GM03348 (cell line): Measurements from ENCODE around the gene LIPM.
A peak's percentile ranks its signal among the peaks of the same experiment; 100 is the strongest.

Experiments
- DNase-seq: peaks from one replicate; pipeline ENCODE4 v3.0.0; 2012; ENCODE audit warnings: low spot score

Gene LIPM

GRCh38 chr10:88802523-88803285, at the start of gene LIPM:
Gene LIPM (plus strand): TSS chr10:88802730. CDS start chr10:88802897, 167 bp downstream.
- DNase-seq: peak; percentile 7

DNA sequence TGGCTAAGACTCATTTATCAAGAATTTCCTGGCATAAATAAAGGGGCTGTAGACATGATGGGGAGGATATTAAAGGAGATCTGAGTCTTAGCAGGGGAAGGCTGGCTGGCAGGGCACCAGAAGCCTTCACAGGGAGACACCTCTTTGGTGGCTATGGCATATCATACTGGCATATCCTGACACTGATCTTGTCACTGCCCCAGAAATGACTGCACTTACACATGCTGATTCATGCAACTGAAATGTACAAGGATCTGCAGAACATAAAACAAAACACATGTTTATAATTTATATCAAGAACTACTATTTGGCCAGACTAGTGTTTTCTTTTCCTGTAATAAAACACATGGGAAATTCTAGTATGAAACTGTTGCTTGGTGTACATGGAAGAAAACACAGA, 48.2 kb upstream of the LIPM start:
- peak; percentile 62 for DNase-seq

DNA sequence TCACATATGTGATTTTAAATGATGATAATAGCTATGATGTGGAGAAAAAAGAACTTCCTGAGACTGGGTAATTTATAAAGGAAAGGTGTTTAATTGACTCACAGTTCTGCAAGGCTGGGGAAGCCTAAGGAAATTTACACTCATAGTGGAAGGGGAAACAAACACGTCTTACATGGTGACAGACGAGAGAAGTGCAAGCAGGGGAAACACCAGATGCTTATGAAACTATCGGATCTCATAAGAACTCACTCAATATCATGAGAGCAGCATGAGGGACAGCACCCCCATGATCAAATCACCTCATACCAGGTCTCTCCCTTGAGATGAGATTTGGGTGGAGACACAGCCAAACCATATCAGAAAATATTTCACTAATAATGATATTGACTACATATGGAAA, 46.8 kb upstream of the LIPM start:
- DNase-seq: no peak

GRCh38 chr10:88756660-88757059, 45.9 kb upstream of the LIPM start:
- no peak for DNase-seq

DNA sequence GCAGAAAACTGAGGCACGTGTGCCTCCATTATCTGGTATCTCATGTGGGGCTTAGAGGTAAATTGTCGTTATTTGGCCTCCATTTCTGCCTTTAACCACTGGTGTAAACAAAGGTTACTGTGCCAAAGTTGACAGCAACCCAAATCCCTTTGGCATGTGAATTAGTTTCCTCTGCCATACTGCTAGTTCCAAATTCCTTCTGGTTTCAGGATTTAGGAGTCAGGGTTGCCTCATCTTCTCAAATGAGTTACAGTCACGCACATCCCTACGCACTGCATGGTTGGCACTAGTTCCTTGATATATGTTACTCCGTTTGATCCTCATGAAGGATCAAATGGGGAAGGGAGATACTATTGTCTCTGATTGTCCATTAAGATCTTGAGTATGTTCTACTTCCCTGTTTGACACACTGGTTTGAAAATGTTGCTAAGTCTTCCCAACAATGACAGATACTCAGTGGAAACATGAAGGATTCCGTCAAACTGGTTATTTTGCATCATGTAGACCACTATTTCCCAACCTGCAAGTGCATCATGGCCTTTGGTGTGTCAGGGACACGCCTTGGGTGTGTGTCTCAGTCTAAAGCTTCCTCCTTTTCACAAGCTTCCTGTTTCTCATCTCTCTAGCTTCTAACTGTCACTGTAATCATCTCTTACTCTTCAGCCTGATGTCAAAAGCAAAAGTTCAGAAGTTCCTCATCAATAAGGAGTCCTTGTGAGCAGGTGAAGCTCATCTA, 43.0 kb upstream of the LIPM start, which contains the start of gene LIPN:
LIPN (plus strand) TSS at position 655 of the 736 bp plus-strand sequence. CDS start 1,386 bp downstream, outside the sequence.
- no peak for DNase-seq

- DNase-seq: no peak
Observed at GRCh38 chr10:88762906-88763305, 39.6 kb upstream of the LIPM start.

DNA sequence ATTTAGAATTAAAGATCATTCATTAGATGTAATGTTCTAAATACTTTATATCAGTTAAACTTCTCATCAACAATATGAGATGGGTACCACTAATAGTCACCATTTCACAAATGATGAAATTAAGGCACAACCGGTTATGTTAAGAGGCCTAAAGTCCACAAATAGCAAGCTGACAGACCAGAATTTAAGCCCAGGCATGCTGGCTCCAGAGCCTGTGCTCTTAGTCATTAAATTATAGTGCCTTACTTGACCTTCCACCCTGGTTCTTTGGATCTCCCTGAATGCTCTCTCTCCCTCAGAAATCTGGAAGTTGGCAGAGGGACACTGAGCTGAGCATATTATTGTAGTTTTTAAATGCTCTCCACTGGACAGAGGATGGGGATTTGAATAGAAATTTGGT, 39.1 kb upstream of the LIPM start:
- DNase-seq: no peak

- DNase-seq: no peak
Observed at GRCh38 chr10:88764110-88764509, 38.4 kb upstream of the LIPM start.

DNA sequence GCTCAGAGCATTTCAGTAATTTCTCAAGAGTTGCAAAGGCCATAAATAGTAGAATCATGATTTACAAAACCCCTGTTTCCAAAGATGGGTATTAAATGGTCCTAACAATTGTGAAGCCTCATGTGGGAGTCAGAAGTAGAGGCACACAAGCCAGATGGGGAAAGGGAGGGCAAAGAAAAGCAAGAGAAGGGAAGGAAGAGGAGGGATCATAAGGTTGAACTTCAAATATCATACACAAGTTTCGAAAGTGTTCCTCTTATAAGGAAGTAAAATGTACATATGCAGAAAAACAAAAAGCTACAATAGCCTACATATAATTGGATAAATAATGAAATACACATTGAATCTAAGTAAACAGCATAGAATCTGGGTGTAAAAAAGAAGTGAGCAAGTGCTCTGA, 36.7 kb upstream of the LIPM start:
- DNase-seq: no peak

DNA sequence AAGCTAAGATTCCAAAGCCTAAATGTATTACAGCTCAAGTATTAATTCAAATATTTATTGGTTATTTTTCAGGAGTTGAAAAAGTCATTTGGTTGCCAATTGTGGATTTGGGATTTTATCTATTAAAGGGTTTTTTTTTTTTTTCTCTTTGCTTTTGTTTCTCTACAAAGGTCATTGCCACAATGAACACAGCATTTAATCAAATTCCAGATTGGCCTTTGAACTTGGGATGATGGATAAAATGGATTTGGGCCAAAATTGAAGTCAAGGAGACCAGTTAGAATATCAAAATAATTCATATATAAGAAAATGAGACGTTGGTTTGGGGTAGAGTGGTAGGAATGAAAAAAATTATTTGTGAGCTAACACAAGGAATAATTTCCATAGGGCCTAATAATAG, 33.1 kb upstream of the LIPM start:
- no peak for DNase-seq

- DNase-seq: no peak
Observed at GRCh38 chr10:88781206-88781605, 21.3 kb upstream of the LIPM start.

GRCh38 chr10:88782222-88782621, 20.3 kb upstream of the LIPM start:
- DNase-seq: no peak

DNA sequence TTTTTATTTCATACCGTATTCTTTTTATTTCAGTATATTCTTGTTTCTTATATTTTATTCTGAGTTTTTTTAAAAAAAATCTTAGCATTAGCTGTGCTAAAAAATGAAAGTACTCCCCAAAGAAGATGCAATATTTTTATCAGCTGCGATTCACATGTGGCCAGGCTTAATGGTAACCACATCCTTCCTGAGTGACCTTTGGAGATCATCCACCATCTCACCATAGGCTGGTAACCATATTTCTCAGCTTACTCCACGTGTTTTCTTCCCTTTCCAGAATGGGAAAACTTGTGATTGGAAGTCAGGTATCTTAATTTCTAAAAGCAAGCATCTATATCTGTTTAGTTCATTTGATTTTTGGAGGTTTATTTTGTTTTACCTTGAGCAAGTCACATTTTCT, 18.8 kb upstream of the LIPM start:
- DNase-seq: peak; percentile 19

GRCh38 chr10:88786032-88786770, 16.3 kb upstream of the LIPM start:
- DNase-seq: no peak

GRCh38 chr10:88787463-88787862, 15.1 kb upstream of the LIPM start:
- no peak for DNase-seq

DNA sequence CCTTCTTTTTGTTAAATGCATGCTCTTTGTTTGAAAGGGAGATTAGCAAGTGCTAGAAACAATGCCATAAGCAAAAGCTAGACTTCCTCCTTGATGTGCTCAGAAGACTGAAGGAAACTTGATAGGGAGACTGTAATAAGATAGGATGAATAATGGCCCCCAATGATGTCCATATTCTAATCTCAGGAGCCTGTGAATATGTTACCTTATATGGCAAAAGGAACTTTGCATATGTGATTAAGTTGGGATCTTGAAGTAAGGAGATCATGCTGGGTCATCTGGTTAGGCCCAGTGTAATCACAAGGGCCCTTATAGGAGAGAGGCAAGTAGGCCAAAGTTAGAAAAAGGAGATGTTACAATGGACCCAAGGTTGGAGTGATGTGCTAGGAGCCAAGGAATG, 13.6 kb upstream of the LIPM start:
- DNase-seq: no peak

GRCh38 chr10:88791924-88792323, 10.6 kb upstream of the LIPM start:
- peak; percentile 37 for DNase-seq

DNA sequence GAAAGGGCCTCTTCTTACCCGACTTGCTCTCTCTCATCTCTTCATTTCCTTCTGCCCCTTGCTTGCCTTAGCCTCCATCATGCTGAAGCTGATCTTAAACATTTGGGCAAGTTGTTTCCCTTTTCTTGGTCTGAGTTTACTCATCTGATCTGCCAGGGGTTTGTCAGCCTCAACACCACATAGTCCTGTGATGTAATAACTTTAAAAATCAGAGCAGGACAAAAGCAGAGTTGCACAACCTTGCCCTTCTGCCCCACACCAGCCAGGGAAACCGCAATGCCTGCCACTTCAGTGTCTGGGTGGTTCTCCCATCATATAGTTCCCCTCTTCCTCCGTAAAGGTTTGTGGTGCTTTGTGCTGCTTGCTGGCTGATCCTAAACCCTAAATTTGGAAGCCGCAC, 9.9 kb upstream of the LIPM start:
- peak; percentile 11 for DNase-seq

DNA sequence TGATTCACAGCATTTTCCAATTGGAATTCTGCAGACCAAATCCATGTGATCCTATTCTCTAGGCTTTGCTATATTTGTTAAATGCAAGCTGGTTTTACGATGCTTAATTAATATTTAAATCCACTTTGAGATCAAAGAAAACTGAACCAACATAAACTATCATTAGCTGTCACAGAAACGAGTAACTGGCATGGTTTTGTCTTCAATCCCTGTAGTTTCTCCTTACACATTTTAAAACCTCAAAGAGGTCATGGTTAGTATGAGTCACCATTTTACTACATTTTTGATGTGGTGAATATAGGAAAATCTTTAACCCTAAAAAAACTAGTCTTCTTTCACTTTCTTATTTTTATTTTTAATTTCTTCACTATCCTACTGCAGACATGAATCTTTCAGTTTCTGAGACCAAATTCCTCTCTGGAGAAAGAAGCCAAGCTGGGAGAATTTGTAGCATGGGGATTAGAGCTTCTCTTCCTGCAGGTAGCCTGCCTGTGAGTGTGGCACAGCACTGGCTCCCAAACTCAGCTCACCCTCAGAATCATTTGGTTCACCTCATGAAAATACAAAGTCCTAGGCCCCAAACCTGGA, 8.7 kb upstream of the LIPM start:
- peak; percentile 10 for DNase-seq

DNA sequence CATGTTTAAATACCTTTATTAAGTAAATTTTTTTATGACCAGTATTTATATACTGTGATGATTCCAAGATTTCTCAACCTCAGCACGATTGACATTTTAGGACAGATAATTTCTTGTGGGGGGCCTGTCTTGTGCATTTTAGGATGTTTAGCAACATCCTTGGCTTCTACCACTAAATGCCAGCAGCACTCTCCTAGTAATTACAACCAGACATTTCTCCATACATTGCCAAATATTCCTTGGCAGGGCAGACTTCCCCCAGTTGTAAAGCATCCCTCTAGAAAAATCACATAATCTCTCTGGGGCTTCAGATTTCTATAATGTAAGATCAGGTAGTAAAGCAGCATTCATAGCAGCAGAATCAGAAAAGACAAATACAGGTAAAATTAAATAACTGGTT, 7.8 kb upstream of the LIPM start:
- DNase-seq: peak; percentile 27

DNA sequence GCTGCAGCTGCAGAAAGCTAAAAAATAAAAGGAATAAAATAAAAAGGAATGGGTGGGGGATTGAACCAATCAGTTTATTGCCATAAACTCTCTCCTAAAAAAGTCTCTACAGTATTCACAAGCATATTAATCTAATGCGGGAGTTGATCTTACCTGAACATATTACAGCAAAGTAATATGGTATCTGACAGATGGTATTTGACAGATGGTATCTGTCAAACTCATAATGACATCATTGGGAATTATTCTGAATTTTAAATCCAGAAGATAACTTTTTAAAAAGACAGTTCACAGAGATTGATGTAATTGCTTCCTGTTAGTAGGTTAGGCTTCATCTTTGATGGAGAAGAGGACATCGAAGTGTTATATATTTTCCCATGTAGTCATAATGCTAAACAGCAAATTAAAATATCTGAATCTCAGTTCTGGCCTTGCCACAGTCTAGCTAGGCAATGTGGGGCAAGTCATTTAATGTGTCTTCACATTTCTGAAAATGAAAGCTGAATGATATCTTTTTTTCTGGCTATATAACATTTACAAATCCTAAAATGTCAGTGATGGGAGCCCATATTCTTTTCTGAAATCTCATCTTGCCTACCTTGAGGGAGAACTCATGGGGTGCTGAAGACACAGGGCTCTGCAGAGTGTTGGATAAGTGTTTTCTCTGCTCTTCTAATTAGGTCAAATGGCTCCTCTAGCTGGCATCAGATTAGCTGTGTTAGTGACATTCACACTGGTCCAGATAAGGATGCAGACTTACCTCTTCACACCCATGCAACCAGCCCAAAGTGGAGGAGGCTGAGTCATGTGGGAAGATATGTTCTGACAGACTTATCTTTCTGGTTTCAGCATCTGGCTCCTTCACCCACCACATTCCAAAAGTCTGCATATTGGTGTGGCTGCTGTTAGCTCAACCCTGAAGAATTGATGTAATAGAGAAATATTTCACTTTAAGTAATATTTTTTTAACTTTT, 2.1 kb upstream of the LIPM start:
- DNase-seq: peak; percentile 67
